ENCODE results near the gene CHCHD4. TPM values are rescaled to one million over a fixed set of nuclear protein-coding genes. Genes with fewer than 3 reads are reported as not detected.
A peak's percentile ranks its signal among the peaks of the same experiment; 100 is the strongest.

Gene CHCHD4
- total RNA-seq, 2 experiments from 2014 or later = 17.5 to 19.2 TPM

DNA sequence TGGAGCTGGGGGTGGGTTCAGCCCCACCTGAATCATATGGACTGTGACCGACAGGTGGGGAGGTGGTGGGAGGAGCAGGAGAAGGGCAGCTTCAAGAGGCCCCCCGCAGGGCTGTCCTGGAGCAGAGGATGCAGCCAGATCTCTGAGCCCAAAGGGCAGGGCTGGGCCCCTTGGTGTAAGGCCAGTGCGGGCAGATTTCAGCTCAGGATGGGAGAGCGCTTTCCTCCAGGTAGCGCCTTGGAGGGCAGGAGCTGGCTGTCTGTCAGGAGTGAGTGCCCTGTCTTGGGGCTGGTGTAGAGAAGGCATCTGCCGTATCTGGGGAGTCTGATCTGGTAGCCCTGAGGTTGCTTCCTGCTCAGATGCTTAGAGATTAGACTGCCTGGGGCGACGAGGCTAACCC, 7.5 kb upstream of the CHCHD4 start:
- intact Hi-C loops (cut with micrococcal nuclease) = no loop called here

DNA sequence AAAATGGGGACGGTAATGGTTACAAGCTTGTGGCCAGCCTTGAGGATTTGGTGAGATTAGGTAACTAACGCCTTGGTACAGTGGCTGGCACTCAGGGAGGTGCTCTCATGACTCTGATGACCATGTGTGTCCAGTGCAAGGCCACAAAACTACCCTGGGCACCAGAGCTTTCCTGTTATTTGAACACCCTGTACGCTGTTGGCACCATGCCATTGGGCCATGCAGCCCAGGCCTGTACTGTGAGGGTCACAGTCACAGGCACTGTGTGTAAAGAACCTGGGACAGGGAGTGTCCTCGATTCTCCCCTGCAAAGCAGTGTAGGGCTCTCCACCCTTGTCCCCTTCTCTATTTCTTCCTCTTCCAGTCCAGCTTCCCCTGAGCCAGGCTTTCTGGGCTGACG, 6.5 kb upstream of the CHCHD4 start:
- intact Hi-C loops (cut with micrococcal nuclease) = no loop called here
- peaks cover 53% of the 10 kb centered on the region for H3K36me3 Mint-ChIP-seq
- H3K27ac Mint-ChIP-seq = no peak overlapping the region
- POLR2A ChIA-PET = no interaction called here
- CTCF ChIA-PET = no interaction called here
- no peaks in the 10 kb centered on the region for H3K9me3 Mint-ChIP-seq
- no peak for DNase-seq
- no peaks in the 10 kb centered on the region for H3K27me3 Mint-ChIP-seq
- no peak overlapping the region for H3K4me3 Mint-ChIP-seq
- H3K4me1 Mint-ChIP-seq (ENCODE audit: low read depth) = peaks cover 30% of the 10 kb centered on the region

More for the DNA sequence above, 7.5 kb upstream of the CHCHD4 start:
- ChIA-PET CTCF (no interaction called here), POLR2A (interaction anchor here (1.2 kb wide), 1 partner anchor 8 kb away, joined by 3 read pairs; no protein-coding TSS in a partner anchor)
- Mint-ChIP-seq H3K36me3 (peaks cover 57% of the 10 kb centered on the region), H3K4me1 (ENCODE audit: low read depth) (peaks cover 21% of the 10 kb centered on the region), H3K4me3 (no peak overlapping the region), H3K27me3 (no peaks in the 10 kb centered on the region), H3K9me3 (no peaks in the 10 kb centered on the region), H3K27ac (no peak overlapping the region)
- DNase-seq = no peak

DNA sequence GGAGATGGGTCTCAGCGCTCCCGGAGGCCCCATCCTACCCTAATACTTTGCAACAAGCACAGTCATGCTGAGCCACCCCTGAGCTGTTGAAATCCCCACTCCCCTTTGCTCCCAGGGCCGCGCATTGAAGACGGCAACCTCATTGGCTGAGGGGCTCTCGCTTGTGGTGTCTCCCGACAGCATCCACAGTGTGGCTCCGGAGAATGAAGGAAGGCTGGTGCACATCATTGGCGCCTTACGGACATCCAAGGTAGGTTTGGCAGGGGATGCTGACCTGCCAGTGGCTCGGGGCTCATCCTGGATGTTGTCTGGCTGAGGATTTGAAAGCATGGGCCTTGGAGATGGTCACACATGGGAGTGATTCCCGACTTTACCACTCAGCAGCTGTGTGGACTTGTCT, 6.0 kb upstream of the CHCHD4 start:
- H3K27me3 Mint-ChIP-seq = no peaks in the 10 kb centered on the region
- CTCF ChIA-PET = no interaction called here

DNA sequence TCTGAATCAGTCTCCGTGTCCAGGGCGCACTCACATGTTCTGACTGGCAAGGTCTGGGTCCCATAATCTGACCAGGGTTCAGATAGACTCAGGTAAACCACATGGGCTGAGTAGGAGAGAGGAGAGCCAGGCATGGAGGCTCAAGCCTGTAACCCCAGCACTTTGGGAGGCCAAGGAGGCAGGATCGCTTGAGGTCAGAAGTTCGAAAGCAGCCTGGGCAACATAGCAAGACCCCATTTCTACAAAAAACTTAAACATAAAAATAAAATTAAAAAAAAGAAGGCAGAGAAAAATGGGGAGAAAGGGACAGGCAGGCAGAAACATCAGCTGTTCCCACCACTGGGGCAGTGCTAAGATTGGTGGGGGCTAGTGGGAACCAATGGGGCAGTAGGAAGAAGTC, 5.6 kb upstream of the CHCHD4 start:
- no peak overlapping the region for H3K4me3 Mint-ChIP-seq
- H3K4me1 Mint-ChIP-seq (ENCODE audit: low read depth) = peaks cover 34% of the 10 kb centered on the region
- ChIA-PET POLR2A (no interaction called here), CTCF (no interaction called here)
- no peaks in the 10 kb centered on the region for H3K9me3 Mint-ChIP-seq
- DNase-seq = no peak
- H3K36me3 Mint-ChIP-seq = peaks cover 45% of the 10 kb centered on the region
- intact Hi-C loops (cut with micrococcal nuclease) = no loop called here
- no peak overlapping the region for H3K27ac Mint-ChIP-seq
- no peaks in the 10 kb centered on the region for H3K27me3 Mint-ChIP-seq

More for the DNA sequence above, 6.0 kb upstream of the CHCHD4 start:
- Mint-ChIP-seq H3K36me3 (peaks cover 49% of the 10 kb centered on the region), H3K9me3 (no peaks in the 10 kb centered on the region), H3K4me3 (no peak overlapping the region), H3K27ac (no peak overlapping the region), H3K4me1 (ENCODE audit: low read depth) (peaks cover 34% of the 10 kb centered on the region)
- POLR2A ChIA-PET = no interaction called here
- no peak for DNase-seq
- intact Hi-C loops (cut with micrococcal nuclease) = no loop called here

DNA sequence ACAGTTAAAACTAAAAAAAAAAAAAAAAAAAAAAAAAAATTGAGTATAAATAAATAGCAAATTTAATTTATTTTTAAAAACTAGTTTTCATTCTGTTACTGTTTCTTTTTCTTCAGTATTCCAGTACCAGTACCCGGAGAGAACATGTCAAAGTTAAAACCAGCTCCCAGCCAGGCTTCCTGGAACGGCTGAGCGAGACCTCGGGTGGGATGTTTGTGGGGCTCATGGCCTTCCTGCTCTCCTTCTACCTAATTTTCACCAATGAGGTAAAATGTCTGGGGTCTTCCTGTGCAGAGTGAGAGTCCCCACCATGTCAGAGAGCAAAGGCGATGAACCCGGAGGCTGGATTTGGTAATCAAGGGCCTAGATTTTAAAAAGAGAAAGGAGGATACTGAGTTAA, 4.6 kb upstream of the CHCHD4 start:
- intact Hi-C loops (cut with micrococcal nuclease) = no loop called here
- peaks cover 45% of the 10 kb centered on the region for H3K36me3 Mint-ChIP-seq
- H3K4me3 Mint-ChIP-seq = no peak overlapping the region
- H3K4me1 Mint-ChIP-seq (ENCODE audit: low read depth) = peaks cover 34% of the 10 kb centered on the region
- H3K27me3 Mint-ChIP-seq = no peaks in the 10 kb centered on the region
- CTCF ChIA-PET = interaction anchor here (1.3 to 1.4 kb wide), 2 partner anchors 47 to 477 kb away, joined by 3 read pairs; no protein-coding TSS in a partner anchor
- no peak for DNase-seq
- POLR2A ChIA-PET = no interaction called here
- H3K9me3 Mint-ChIP-seq = no peaks in the 10 kb centered on the region
- H3K27ac Mint-ChIP-seq = no peak overlapping the region

DNA sequence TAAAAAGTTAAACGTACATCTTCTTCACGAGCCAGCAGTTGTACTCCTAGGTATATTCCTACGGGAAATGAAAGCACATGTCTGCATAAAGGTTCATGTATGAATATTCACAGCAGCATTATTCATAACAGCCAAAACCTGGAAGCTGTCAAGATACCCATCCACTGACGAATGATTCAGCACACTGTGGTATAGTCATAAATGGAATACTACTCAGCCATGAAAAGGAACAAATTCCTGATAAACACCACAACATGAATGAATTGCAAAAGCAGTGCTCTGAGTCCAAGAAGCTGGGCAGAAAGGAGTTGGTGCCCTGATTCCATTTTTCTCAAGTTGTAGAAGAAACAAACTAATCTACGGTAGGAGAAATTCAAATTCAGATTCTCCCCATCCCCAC, 4.1 kb upstream of the CHCHD4 start:
- Mint-ChIP-seq H3K36me3 (peaks cover 43% of the 10 kb centered on the region), H3K27me3 (no peaks in the 10 kb centered on the region), H3K4me1 (ENCODE audit: low read depth) (peaks cover 36% of the 10 kb centered on the region), H3K27ac (no peak overlapping the region), H3K4me3 (no peak overlapping the region), H3K9me3 (no peaks in the 10 kb centered on the region)
- intact Hi-C loops (cut with micrococcal nuclease) = no loop called here
- ChIA-PET CTCF (interaction anchor here (1.3 to 1.4 kb wide), 2 partner anchors 47 to 476 kb away, joined by 3 read pairs; no protein-coding TSS in a partner anchor), POLR2A (no interaction called here)
- no peak for DNase-seq

DNA sequence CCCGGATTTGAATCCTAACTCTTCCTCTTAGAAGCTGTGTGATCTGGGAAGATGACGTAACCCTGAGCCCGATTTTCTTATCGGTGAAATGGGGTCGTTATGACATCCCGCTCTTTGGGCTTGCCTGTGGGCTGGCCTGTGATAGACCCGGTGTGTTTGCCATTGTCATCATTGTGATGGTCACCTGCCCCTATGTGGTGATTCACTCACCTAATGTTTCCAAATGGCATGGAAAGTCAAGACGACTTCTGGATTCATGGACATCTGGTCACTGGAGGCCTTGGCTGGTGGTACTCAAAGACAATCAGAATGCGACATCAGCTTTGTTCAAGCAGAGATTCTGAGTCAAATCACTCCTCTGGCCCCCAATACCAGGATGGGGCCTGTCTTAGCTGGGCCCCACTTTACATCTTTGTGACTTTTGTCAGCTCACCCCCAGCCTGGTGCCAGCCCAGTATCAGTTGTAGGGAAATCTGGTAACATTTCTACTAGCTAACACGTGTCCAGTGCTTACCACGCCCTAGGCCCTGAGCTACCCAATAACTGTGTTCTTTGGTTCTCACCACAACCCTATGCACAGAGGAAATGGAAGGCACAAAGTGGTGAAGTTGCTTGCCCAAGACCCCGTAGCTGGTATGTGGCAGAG, 3.0 kb upstream of the CHCHD4 start:
- Mint-ChIP-seq H3K27ac (no peak overlapping the region), H3K9me3 (no peaks in the 10 kb centered on the region), H3K36me3 (peaks cover 36% of the 10 kb centered on the region), H3K4me1 (ENCODE audit: low read depth) (peaks cover 45% of the 10 kb centered on the region), H3K27me3 (no peaks in the 10 kb centered on the region), H3K4me3 (no peak overlapping the region)
- CTCF ChIA-PET = no interaction called here
- intact Hi-C loops (cut with micrococcal nuclease) = no loop called here
- no peak for DNase-seq
- POLR2A ChIA-PET = interaction anchor here (0.8 to 1.0 kb wide), 3 partner anchors 18 to 51 kb away, joined by 3 read pairs; partner anchors contain the start of genes LSM3 and XPC

DNA sequence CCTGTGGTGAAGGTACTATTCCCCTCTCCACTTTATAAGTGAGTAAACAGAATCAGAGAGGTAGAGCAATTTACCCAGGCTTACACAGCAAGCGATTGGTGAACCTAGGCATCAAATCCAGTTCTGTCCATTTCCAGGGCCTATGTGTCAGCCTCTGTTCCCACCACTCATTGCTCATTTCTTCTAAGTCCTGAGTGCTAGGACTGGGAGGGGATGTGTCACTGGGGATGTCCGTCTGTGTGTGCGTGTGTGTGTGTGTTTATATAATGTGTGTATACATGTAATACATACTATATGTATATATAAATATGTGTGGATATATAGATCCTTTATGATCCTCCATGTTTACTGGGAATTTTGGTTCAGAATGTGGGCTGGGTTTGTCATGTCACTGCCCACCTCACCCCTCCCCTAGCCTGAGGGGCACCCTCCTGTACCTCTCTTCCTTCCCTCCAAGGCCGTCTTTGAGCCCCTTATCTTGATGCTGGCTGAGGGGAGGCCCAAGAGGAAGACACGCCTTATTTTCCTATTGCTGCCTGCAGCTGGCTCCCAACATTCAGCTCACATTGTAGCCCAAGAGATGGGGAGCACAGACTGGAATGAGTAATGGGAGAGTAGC, 2.3 kb upstream of the CHCHD4 start:
- no peak overlapping the region for H3K4me3 Mint-ChIP-seq
- peaks cover 38% of the 10 kb centered on the region for H3K36me3 Mint-ChIP-seq
- CTCF ChIA-PET = no interaction called here
- no peak overlapping the region for H3K27ac Mint-ChIP-seq
- no peaks in the 10 kb centered on the region for H3K9me3 Mint-ChIP-seq
- POLR2A ChIA-PET = interaction anchor here (0.9 to 4.8 kb wide), 4 partner anchors 17 to 52 kb away, joined by 3 to 52 read pairs (median 26); partner anchors contain the start of genes LSM3 and XPC
- intact Hi-C loops (cut with micrococcal nuclease) = loop anchor here (1.0 kb wide), 1 partner anchor 231 kb away; no protein-coding TSS in a partner anchor
- H3K4me1 Mint-ChIP-seq (ENCODE audit: low read depth) = peaks cover 50% of the 10 kb centered on the region
- no peak for DNase-seq
- H3K27me3 Mint-ChIP-seq = no peaks in the 10 kb centered on the region

DNA sequence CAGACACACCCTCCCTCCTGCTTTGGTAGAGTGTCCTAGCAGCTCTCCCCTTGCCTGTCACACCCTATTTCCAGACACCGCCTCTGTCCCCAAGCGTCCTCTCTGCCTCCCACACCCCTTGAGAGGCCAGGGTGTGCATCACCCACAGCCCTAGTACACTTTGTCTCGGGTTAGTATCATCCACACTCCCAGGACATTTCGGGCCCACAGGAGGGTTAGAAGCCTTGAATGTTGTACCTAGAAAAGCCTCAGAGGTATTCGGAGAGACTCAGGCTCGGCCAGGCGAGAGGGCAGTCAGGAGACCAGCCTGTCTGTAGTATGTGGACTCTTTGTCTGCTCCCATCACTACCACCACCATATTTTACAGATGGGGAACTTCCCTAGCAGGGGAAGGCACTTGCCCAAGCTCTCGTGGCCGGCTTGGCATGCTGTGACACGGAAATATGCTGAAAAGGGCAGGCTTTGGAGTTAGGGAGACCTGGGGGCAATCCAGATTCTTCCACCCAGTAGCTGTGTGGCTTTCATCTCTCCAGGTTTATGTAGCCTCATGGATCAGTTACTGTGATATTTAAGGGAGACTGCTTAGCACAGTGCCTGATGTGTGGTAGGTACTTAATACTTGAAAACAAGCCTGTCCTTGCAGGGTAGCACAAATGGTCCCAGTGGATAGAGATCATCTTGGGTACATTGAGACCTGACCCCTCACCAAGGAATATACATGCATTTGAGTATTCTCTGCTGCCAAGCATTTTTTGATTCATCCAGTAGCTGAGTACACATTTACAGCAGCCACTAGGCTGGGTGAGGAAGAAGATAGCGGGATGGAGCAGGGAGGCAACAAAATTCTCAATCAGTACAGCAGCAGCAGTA, 1.6 kb upstream of the CHCHD4 start:
- Mint-ChIP-seq H3K4me3 (peak overlapping the region; percentile 85), H3K27me3 (no peaks in the 10 kb centered on the region), H3K36me3 (peaks cover 37% of the 10 kb centered on the region), H3K9me3 (no peaks in the 10 kb centered on the region), H3K4me1 (ENCODE audit: low read depth) (peaks cover 51% of the 10 kb centered on the region), H3K27ac (peak overlapping the region; percentile 86)
- intact Hi-C loops (cut with micrococcal nuclease) = loop anchor here (1.0 kb wide), 1 partner anchor 230 kb away; no protein-coding TSS in a partner anchor
- DNase-seq = no peak
- POLR2A ChIA-PET = interaction anchor here (1.3 to 4.8 kb wide), 4 partner anchors 9 to 52 kb away, joined by 4 to 52 read pairs (median 30); partner anchors contain the start of genes LSM3 and XPC
- CTCF ChIA-PET = interaction anchor here (1.2 to 3.5 kb wide), 6 partner anchors 18 to 469 kb away, joined by 4 to 21 read pairs (median 12); partner anchors contain the start of genes LSM3 and XPC

DNA sequence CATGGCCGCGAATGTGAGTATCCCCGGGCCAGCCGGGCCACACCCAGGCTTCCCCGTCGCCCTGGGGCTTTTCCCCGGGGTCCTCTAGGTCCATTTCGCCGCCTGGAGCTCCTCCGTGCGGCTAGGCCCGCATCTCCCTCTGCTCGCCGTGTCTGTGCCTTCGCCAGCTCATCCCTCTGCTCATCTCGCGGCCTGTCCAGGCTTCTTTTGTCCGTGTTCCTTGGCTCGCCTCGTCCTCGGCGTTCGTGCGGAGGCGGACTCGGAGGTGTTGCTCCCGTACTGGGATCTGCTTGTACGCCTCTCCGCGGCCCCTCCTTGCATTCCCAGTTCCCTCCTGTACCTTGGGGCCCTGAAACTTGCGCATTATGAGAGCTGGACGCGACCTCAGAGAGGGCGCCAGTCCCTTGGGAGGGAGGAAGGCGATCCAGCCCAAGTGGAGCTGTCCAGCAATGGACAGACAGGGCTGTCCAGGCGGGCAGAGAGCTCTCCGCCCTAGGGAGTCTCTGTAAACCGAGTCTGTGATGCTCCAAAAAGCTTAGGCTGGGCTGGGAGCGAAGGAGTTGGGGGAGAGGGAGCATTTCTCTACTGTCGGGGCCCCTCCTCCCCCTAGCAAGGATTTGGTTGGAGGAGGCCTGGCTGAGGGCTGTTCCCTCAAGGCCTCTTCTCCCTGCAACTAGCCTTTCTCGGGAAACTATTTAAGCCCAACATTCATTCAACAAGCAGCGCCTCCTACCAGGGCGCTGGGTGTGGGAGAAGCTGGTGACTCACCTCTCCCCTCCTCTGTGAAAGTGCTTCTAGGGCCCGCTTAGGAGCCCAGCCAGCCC, 735 bp upstream of the CHCHD4 start:
- peaks cover 53% of the 10 kb centered on the region for H3K4me1 Mint-ChIP-seq (ENCODE audit: low read depth)
- ChIA-PET POLR2A (interaction anchor here (1.0 to 4.8 kb wide), 8 partner anchors 10 to 277 kb away, joined by 3 to 52 read pairs (median 4); partner anchors contain the start of genes LSM3, SLC6A6 and XPC), CTCF (interaction anchor here (1.1 to 3.5 kb wide), 9 partner anchors 11 to 629 kb away, joined by 3 to 21 read pairs (median 6); partner anchors contain the start of genes LSM3 and XPC)
- peak overlapping the region; percentile 86 for H3K27ac Mint-ChIP-seq
- H3K36me3 Mint-ChIP-seq = peaks cover 37% of the 10 kb centered on the region
- H3K9me3 Mint-ChIP-seq = no peaks in the 10 kb centered on the region
- DNase-seq = peak; percentile 80
- peak overlapping the region; percentile 85 for H3K4me3 Mint-ChIP-seq
- intact Hi-C loops (cut with micrococcal nuclease) = loop anchor here (1.0 kb wide), 2 partner anchors 229 to 711 kb away; no protein-coding TSS in a partner anchor
- no peaks in the 10 kb centered on the region for H3K27me3 Mint-ChIP-seq

DNA sequence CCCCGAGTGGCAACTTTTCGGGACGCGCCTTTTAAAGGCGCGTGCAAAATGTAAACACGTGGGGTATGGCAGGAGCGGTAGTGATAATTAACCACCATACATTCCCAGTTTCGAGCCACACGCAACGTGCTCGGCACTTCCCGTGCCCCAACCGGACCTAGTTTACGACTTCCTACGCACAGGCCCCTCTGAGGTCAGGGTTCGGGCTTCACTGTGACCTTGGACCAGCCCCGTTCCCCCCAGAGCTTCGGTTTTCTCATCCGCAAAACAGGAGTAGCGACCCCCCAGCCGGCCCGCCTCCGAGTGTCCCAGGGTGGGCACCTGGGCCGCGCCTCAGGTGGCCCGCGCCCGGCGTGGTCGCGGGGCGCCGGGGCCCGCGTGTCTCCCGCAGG, 451 bp downstream of the CHCHD4 start:
- no peaks in the 10 kb centered on the region for H3K9me3 Mint-ChIP-seq
- H3K27ac Mint-ChIP-seq = peak overlapping the region; percentile 81
- intact Hi-C loops (cut with micrococcal nuclease) = loop anchor here (1.0 kb wide), 4 partner anchors 20 to 527 kb away; partner anchors contain the start of genes CCDC174, LSM3 and XPC
- H3K36me3 Mint-ChIP-seq = peaks cover 34% of the 10 kb centered on the region
- CTCF ChIA-PET = interaction anchor here (0.7 to 3.5 kb wide), 10 partner anchors 10 to 476 kb away, joined by 3 to 21 read pairs (median 7); partner anchors contain the start of genes LSM3 and XPC
- H3K27me3 Mint-ChIP-seq = no peaks in the 10 kb centered on the region
- H3K4me1 Mint-ChIP-seq (ENCODE audit: low read depth) = peaks cover 51% of the 10 kb centered on the region
- POLR2A ChIA-PET = interaction anchor here (0.9 to 4.8 kb wide), 7 partner anchors 10 to 308 kb away, joined by 3 to 52 read pairs (median 5); partner anchors contain the start of genes LSM3 and XPC
- peak; percentile 71 for DNase-seq
- H3K4me3 Mint-ChIP-seq = peak overlapping the region; percentile 86
